Measurements from ENCODE around the gene TFDP2. TPM values are rescaled to one million over a fixed set of nuclear protein-coding genes. Genes with fewer than 3 reads are reported as not detected.
"Not testable (repeated sequence)": the region's sequence is repeated elsewhere in the genome, so short reads cannot be mapped to it uniquely, and the experiment has no call there.

The TFDP2 gene
- total RNA-seq, 1 experiment from 2014 or later, result 137 TPM

GRCh38 chr3:142148044-142148791 lies 1.1 kb downstream of the TFDP2 start:
- no peaks in the 10 kb centered on the region; the same call in 1 of the 2 replicates for H3K9me3 ChIP-seq (replicated peaks)
- DNase-seq, result peak in 1 of 2 experiments; percentile 49
- H3K27ac ChIP-seq, result peak overlapping the region; percentile 73
- H3K36me3 ChIP-seq, result no peaks in the 10 kb centered on the region
- no peaks in the 10 kb centered on the region for H3K27me3 ChIP-seq
- H3K4me3 ChIP-seq, result peak overlapping the region; percentile 82
- 0 out of 2 replicates have a peak, but pooled peaks cover 3% of the 10 kb centered on the region for H3K4me1 ChIP-seq

GRCh38 chr3:142144587-142144986 lies 4.8 kb downstream of the TFDP2 start:
- H3K9me3 ChIP-seq (replicated peaks); H3K27me3 ChIP-seq; H3K4me3 ChIP-seq; H3K36me3 ChIP-seq; H3K4me1 ChIP-seq; DNase-seq; H3K27ac ChIP-seq: not testable (repeated sequence)

- not testable (repeated sequence) for H3K4me3 ChIP-seq; H3K27ac ChIP-seq; H3K9me3 ChIP-seq (replicated peaks); DNase-seq; H3K27me3 ChIP-seq; H3K36me3 ChIP-seq; H3K4me1 ChIP-seq
Measured at GRCh38 chr3:142140608-142141285, 8.6 kb downstream of the TFDP2 start.

GRCh38 chr3:142137089-142137488 lies 12.3 kb downstream of the TFDP2 start:
- DNase-seq; H3K9me3 ChIP-seq (replicated peaks); H3K36me3 ChIP-seq; H3K4me1 ChIP-seq; H3K27ac ChIP-seq; H3K4me3 ChIP-seq; H3K27me3 ChIP-seq: not testable (repeated sequence)

- Histone ChIP-seq H3K27ac (no peak overlapping the region), H3K4me1 (no peaks in the 10 kb centered on the region), H3K9me3 (replicated peaks) (0 out of 2 replicates have a peak, but pooled peaks cover under 1% of the 10 kb centered on the region), H3K36me3 (no peaks in the 10 kb centered on the region; the same call in 1 of the 2 replicates), H3K4me3 (no peak overlapping the region), H3K27me3 (no peaks in the 10 kb centered on the region)
- DNase-seq, result no peak
Measured at GRCh38 chr3:142134799-142135325, 14.5 kb downstream of the TFDP2 start.

- no peak for DNase-seq
- no peak overlapping the region for H3K27ac ChIP-seq
- no peaks in the 10 kb centered on the region for H3K27me3 ChIP-seq
- no peaks in the 10 kb centered on the region for H3K36me3 ChIP-seq
- no peak overlapping the region for H3K4me3 ChIP-seq
- no peaks in the 10 kb centered on the region for H3K9me3 ChIP-seq (replicated peaks)
- H3K4me1 ChIP-seq, result no peaks in the 10 kb centered on the region
Measured at GRCh38 chr3:142129516-142130171, 19.7 kb downstream of the TFDP2 start.

GRCh38 chr3:142127941-142128658 lies 21.2 kb downstream of the TFDP2 start:
- Histone ChIP-seq H3K27me3 (no peaks in the 10 kb centered on the region), H3K9me3 (replicated peaks) (no peaks in the 10 kb centered on the region), H3K27ac (no peak overlapping the region), H3K4me3 (no peak overlapping the region), H3K36me3 (no peaks in the 10 kb centered on the region), H3K4me1 (no peaks in the 10 kb centered on the region)
- no peak for DNase-seq

- no peaks in the 10 kb centered on the region for H3K27me3 ChIP-seq
- H3K36me3 ChIP-seq, result no peaks in the 10 kb centered on the region
- DNase-seq, result no peak
- H3K4me3 ChIP-seq, result no peak overlapping the region
- no peaks in the 10 kb centered on the region for H3K4me1 ChIP-seq
- H3K27ac ChIP-seq, result no peak overlapping the region
- no peaks in the 10 kb centered on the region for H3K9me3 ChIP-seq (replicated peaks)
Measured at GRCh38 chr3:142124243-142124642, 25.1 kb downstream of the TFDP2 start.

- Histone ChIP-seq H3K4me1 (peaks cover 4% of the 10 kb centered on the region), H3K9me3 (replicated peaks) (no peaks in the 10 kb centered on the region), H3K27me3 (no peaks in the 10 kb centered on the region), H3K27ac (no peak overlapping the region), H3K4me3 (no peak overlapping the region), H3K36me3 (no peaks in the 10 kb centered on the region)
- no peak for DNase-seq
Measured at GRCh38 chr3:142120707-142121106, 28.6 kb downstream of the TFDP2 start.

GRCh38 chr3:142118911-142119310 lies 30.4 kb downstream of the TFDP2 start:
- Histone ChIP-seq H3K36me3 (no peaks in the 10 kb centered on the region), H3K27ac (no peak overlapping the region), H3K4me1 (peaks cover 4% of the 10 kb centered on the region), H3K9me3 (replicated peaks) (no peaks in the 10 kb centered on the region), H3K27me3 (no peaks in the 10 kb centered on the region), H3K4me3 (no peak overlapping the region)
- DNase-seq, result no peak

GRCh38 chr3:142117056-142117851 lies 32.1 kb downstream of the TFDP2 start:
- peak in 1 of 2 experiments; percentile 18 for DNase-seq
- Histone ChIP-seq H3K36me3 (no peaks in the 10 kb centered on the region), H3K27ac (no peak overlapping the region), H3K4me3 (no peak overlapping the region), H3K4me1 (peaks cover 4% of the 10 kb centered on the region), H3K9me3 (replicated peaks) (no peaks in the 10 kb centered on the region), H3K27me3 (no peaks in the 10 kb centered on the region)

- Histone ChIP-seq H3K4me3 (no peak overlapping the region), H3K27me3 (no peaks in the 10 kb centered on the region), H3K36me3 (no peaks in the 10 kb centered on the region), H3K4me1 (peaks cover 4% of the 10 kb centered on the region), H3K9me3 (replicated peaks) (no peaks in the 10 kb centered on the region), H3K27ac (no peak overlapping the region)
- DNase-seq, result no peak
Measured at GRCh38 chr3:142115867-142116668, 33.3 kb downstream of the TFDP2 start.

GRCh38 chr3:142112601-142113000 lies 36.7 kb downstream of the TFDP2 start:
- no peak overlapping the region for H3K27ac ChIP-seq
- no peaks in the 10 kb centered on the region for H3K36me3 ChIP-seq
- no peak overlapping the region for H3K4me3 ChIP-seq
- no peaks in the 10 kb centered on the region; the same call in none of the 2 replicates for H3K4me1 ChIP-seq
- no peaks in the 10 kb centered on the region for H3K9me3 ChIP-seq (replicated peaks)
- H3K27me3 ChIP-seq, result no peaks in the 10 kb centered on the region
- DNase-seq, result no peak

All from SJCRH30 (cell line).